GM19193 (cell line): Measurements from ENCODE around the gene REP15.
A peak's percentile ranks its signal among the peaks of the same experiment; 100 is the strongest.

Experiments used
- POLR2A ChIP-seq: IDR thresholded peaks from 4 replicates; pipeline ENCODE4 v1.6.1; 2011; ENCODE audit not compliant: insufficient read depth, insufficient read length; ENCODE audit errors: extremely low read depth

The REP15 gene

DNA sequence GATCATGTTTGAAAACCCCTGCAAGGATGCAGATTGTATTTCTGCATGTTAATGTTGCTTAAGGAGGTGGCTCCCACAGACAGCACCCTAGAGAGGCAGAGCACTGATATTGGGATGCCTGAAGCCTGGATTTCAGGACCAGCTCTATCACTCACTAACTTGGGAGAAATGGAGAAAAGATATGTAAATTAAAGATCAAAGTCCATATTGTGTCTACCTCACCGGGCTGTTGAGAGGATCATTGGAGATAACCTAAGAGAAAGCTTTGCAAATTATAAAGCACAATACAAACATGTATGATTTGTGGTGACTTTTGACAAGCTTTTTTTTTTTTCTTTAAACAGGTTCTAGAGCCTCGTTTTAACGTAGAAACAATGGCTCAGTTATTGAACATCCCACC, 7.6 kb upstream of the REP15 start:
- no peak for TF ChIP-seq POLR2A

DNA sequence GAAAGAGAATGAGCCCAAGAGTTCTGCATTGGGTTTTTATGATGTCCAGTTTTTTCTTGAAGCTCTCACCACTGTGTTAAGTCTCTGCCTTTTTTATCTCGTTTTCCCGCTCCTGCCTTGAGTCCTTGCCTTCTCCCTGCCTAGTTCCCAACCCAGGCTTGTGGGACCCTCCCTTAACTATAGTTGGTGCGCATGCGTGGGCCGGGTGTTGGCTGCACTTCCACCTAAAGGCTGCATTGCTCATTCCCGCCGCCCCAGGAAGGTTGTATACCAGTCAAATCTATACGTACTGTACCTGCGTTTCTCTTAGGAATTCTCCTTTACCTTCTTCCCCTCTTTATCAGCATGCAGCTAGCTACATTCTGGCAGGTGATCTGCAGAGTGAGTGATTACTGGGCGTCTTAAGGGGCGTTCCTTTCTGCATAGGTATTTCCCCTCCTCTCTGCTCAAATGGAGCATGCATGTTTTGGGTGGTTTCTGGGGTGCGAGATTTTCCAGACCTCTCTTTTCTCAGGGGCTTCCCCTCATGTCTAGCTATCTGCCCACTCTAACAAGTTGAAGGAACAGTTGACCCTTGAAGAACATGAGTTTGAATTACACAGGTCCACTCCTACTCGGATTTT, 6.6 kb upstream of the REP15 start:
- no peak for TF ChIP-seq POLR2A

DNA sequence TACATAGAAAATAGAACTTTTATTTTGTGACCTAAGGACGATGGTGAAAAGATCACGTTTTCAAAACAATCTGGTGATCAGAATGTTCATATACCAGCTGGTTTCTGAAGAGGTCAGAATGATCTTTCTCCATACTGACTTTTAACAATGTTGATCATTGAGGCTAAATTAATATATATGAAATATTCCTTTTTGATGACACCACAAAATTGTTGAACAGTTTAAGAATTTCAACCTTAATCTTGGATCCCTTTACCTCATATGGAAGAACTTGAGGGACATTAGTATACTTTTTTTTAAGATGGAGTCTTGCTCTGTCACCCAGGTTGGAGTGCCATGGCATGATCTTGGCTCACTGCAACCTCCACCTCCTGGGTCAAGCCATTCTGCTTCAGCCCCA, 2.8 kb upstream of the REP15 start:
- TF ChIP-seq POLR2A: no peak

DNA sequence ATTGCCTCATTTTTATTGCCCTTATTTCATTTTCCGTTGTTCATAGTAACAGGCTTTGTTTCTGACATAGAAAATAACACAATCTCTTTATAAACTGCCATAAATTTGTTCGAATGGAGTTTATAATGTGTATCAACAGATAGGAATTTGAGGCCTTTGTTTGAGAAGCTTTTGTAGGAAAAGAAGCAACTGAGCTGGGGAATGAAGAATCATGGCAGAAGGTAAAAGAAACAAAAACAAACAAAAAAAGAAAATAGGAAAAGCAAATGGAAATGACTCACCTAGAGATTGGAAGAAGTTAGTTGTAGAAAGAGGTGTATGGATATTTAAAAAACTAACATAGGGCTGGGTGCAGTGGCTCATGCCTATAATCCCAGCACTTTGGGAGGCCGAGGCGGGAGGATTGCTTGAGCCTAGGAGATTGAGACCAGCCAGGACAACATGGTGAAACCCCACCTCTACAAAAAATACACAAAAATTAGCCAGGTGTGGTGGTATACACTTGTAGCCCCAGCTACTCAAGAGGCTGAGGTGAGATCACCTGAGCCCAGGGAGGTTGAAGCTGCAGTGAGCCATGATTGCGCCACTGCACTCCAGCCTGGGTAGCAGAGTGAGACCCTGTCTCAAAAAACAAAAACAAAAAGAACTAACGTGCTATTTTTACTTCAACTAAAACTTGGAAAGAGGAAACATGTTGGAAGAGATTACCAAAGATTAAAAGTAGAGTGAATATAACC, 523 bp upstream of the REP15 start:
- TF ChIP-seq POLR2A: no peak

DNA sequence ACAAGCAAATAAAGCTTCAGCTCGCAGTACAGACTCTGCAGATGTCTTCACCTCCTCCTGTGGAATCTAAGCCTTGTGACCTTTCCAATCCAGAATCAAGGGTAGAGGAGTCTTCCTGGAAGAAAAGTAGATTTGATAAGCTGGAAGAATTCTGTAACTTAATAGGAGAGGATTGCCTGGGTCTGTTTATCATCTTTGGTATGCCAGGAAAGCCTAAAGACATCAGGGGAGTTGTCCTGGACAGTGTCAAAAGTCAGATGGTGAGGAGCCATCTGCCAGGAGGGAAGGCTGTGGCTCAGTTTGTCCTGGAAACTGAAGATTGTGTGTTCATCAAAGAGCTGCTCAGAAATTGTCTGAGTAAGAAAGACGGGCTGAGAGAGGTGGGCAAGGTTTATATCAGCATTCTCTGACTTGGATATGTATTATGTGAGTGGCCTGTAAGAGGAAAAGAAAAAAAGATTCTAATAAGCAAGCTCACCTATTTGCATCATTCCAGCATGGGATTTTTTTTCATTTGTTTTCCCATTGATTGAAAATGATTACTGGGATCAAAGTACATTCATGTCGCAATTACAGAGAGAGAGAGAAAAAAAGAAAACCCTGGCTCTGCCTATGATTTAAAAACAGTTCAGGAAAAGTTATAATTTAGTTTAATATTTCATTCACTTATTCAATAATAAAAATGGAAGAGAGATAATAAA, 767 bp downstream of the REP15 start:
- TF ChIP-seq POLR2A: no peak

DNA sequence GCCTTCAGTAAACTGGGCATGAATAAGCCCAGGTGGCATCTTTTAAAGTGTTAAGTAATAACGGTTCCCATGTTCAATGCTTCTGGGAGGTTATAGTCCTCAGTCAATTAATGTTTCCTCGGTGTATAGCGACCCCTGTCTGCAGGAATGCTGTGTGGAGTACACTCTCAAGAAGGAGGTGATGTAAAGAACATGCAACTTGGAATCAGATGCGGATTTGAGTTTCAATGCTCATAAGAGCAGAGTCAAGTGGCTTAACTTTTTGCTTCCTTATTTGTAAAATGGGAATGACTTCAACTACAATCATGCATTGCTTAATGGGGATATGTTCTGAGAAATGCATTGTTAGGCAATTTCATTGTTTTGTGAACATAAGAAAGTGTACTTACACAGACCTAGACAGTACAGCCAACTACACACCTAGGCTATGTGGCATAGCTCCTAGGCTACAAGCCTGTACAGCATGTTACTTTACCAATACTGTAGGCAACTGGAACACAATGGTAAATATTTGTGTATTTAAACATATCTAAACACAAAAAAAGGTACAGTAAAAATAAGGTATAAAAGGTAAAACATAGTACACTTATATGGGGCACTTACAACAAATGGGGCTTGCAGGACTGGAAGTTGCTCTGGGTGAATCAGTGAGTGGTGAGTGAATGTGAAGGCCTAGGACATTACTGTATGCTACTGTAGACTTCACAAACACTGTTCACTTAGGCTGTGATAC, 7.6 kb downstream of the REP15 start:
- no peak for TF ChIP-seq POLR2A

DNA sequence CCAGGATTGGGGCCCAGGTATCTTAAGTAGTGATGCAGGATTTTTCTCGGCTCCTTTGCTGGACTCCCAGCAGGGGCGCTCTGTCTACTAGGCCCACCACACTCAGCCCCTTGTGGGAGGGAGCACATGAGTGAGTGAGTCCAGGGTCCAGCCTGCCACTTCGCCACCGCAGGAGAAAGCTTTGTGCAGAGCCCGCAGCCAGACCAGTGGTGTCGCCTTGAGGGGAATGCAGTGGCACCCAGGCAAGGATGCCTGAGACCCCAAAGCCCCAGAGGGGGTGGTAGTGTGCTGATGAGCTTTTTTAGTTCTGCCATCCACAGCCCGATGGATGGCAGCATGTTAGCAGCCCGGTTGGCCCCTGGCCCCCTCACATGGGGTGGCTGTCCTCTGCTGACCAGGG, 9.0 kb downstream of the REP15 start:
- no peak for TF ChIP-seq POLR2A

DNA sequence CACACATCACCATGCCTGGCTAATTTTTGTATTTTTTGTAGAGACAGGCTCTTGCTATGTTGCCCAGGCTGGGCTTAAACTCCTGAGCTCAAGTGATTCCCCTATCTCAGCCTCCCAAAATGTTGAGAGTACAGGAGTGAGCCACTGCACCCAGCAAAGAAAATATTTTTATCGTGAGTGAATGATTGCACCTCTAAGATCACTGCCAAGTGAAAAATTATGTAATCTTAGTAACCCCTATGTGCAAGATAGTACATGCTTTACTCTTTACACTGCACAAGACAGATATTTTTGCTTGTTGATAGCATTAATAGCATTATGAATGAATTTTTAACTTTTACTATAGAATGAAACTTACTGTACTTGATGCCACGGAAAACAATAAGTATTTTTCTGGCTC, 11.0 kb downstream of the REP15 start:
- no peak for TF ChIP-seq POLR2A

DNA sequence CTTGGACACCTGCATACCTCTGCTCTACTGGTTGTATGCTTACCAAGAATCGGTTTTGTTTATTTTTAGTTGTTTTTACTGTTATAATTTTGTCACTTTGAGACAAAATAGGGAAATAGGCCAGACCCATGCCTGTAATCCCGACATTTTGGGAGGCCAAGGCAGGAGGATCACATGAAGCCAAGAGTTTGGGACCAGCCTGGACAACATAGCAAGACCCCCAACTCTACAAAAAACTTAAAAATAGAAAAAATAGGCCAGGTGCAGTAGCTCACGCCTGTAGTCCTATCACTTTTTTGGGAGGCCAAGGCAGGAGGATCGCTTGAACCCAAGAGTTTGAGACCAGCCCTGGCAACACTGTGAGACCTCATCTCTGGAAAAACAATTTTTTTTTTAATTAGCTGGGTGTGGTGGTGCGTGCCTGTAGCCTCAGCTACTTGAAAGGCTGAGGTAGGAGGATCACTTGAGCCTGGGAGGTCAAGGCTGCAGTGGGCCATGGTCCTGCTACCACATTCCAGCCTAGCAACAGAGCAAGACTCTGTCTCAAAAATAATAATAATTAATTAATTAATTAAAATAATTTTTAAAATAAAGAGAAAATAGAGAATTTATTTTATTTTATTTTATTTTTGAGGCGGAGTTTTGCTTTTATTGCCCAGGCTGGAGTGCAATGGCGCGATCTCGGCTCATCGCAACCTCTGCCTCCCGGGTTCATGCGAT, 13.1 kb downstream of the REP15 start:
- no peak for TF ChIP-seq POLR2A

DNA sequence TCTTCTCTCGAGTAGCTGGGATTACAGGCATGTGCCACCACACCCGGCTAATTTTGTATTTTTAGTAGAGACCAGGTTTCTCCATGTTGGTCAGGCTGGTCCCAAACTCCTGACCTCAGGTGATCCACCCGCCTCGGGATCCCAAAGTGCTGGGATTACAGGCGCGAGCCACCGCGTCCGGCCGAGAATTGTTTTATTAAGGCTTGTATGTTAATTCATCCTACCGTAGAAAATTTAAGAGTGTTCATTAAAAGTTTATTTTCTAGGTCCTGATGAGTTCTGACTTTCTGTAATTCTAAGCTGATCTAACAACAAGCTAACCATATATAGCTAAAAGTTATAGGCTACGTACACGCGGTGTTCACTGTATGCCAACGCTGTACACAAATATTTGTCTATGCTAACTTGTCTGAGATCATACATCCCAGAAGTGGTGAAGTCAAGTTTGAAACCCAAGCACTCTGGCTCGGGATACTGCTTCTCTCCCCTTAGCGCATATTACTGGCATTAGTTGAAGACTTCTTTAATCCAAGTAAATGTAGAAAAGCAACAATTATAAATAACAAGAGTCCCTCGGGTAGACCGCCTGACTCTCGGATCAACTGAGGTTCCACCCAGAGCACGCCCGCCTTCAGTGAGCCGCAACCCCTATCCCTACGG, 13.8 kb downstream of the REP15 start:
- no peak for TF ChIP-seq POLR2A

DNA sequence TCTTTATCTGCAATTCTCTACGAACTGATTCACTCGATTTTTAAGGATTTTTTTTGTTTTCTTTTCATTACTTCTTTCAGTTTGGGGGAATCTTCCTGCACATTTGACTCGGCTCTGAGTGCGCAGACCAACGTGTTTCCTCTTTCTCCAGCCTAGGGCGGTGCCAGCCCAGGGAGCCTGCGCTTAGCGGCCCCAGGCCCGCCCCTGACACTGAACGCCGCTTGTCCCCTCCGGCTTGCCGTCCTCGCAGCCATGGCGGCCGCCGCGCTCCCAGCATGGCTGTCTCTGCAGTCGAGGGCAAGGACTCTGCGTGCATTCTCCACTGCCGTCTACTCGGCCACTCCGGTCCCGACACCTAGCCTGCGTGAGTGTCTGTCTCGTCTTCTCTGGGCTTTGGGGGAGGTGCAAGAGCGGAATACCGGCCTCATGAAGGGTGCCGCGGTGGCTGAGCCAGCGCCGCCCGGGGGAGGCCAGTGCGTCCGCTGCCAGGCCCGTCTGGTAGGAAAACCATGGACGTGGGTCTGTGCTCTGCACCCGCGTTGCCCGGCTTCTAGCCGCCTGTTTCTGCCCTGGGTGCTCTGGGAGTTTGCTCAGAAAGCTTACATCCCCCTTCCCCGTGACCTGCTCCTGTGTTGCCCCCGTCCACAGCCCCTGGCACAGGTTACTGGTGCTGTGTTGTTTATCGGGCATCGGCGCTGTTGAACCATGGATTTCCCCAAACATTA, 14.5 kb downstream of the REP15 start, which contains the start of gene MRPS35:
TSS of gene MRPS35 (plus strand) at position 241 of the 725 bp plus-strand sequence. CDS start at position 253, 12 bp downstream.
- peak; percentile 98 for TF ChIP-seq POLR2A

DNA sequence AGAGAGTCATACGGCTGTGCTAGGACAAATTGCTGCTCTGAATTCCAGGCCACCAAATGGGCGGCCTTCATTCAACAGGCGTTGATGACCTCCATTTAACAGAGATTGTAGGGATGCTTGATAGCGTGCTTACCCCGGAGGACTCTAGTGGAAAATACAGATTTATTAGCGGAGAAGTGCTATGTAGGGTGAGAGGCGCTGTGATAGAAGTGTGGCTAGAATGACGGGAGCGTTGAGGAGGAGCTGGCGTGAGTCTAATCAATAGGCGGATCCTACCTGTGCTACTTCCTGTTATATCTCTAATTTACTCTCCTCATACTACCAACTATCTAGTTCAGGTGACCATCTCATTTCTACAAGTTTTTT, 15.1 kb downstream of the REP15 start:
- no peak for TF ChIP-seq POLR2A

DNA sequence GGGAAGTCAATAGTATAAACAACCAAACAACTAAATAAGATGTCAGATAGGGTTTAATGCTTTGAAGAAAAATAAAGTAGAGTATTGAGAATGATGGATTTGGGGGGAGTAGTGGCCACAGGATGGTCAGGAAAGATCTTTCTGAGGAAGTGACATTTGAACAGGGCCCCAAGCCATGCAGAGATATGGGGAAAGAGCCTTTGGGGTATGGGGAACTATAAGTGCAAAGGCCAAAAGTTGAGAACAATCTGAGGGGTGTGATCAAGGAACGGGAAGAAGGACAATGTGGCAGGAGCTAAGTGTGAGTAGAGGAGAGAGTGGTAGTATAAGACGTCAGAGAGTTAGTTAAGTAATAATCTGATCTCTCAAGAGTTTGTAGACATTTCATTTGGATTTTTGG, 15.7 kb downstream of the REP15 start:
- no peak for TF ChIP-seq POLR2A
